Lung (tissue), 12 donors: ENCODE data around the gene KMT2D. TPM values are rescaled to one million over a fixed set of nuclear protein-coding genes. Genes with fewer than 3 reads are reported as not detected.
A peak's percentile ranks its signal among the peaks of the same experiment; 100 is the strongest.

Experiments used
- ATAC-seq: fragments of 200-7000 bp; cut with Tn5 transposase; one replicate; pipeline ENCODE4 v1.9.1; 2020; ENCODE audit warnings: moderate number of reproducible peaks; ENCODE audit not compliant: insufficient read depth, low FRiP score
- DNase-seq, 3 donors: peaks; one replicate each; pipeline ENCODE4 v3.0.0-alpha.2; 2013 to 2017
- H3K27ac ChIP-seq, 2 donors: one replicate each; pipeline ENCODE4 v1.5.1; 2013; ENCODE audit warnings: mild to moderate bottlenecking in 2 of 2, moderate library complexity in 2 of 2, control low read depth in 1 of 2, inconsistent platforms in 1 of 2, low read depth in 1 of 2, low read length in 1 of 2
- H3K27me3 ChIP-seq, 3 donors: one replicate each; pipeline ENCODE4 v1.5.1; 2013; ENCODE audit warnings: low read length in 2 of 3; ENCODE audit not compliant: control insufficient read depth in 3 of 3, insufficient read depth in 3 of 3
- H3K36me3 ChIP-seq, 4 donors: one replicate each; pipeline ENCODE4 v1.5.1; 2013; ENCODE audit warnings: low read length in 4 of 4, mild to moderate bottlenecking in 1 of 4, moderate library complexity in 1 of 4; ENCODE audit not compliant: control insufficient read depth in 4 of 4, insufficient read depth in 4 of 4
- H3K4me1 ChIP-seq, 5 donors: one replicate each; pipeline ENCODE4 v1.5.1; 2013; ENCODE audit warnings: low read length in 5 of 5, mild to moderate bottlenecking in 2 of 5, moderate library complexity in 1 of 5; ENCODE audit not compliant: control insufficient read depth in 5 of 5, insufficient read depth in 5 of 5
- H3K4me3 ChIP-seq: one replicate; pipeline ENCODE4 v1.5.1; 2013; ENCODE audit warnings: mild to moderate bottlenecking, control low read depth, moderate library complexity
- H3K9ac ChIP-seq, 2 donors: one replicate each; pipeline ENCODE4 v1.5.1; 2013; ENCODE audit warnings: low read length in 2 of 2, control low read depth in 1 of 2; ENCODE audit not compliant: insufficient read depth in 1 of 2
- H3K9me3 ChIP-seq, 4 donors: one replicate each; pipeline ENCODE4 v1.5.1; 2013; ENCODE audit warnings: low read length in 3 of 4, mild to moderate bottlenecking in 1 of 4, moderate library complexity in 1 of 4; ENCODE audit not compliant: control insufficient read depth in 4 of 4, insufficient read depth in 3 of 4
- WGBS, 2 donors: extraction: QIAGEN DNeasy Blood & Tissue Kit; methylation state at CpG; one replicate each; pipeline ENCODE4 v1.1.7; 2013; 5-methylcytosine and 5-hydroxymethylcytosine counted together
- polyA plus RNA-seq, 2 donors: library from polyadenylated mRNA; stranded (reverse); fragments of 200-250 nt; gene quantifications; one replicate each; pipeline ENCODE4 v1.2.1, GENCODE V29; 2013
- total RNA-seq, 2 donors: library from RNA; depleted of rRNA in 1 of 2; stranded (reverse); fragments of >200 nt in 1 of 2; gene quantifications; one replicate each; pipeline ENCODE4 v1.2.1, GENCODE V29; 2014 to 2021
- TF ChIP-seq, protein P1 (sequence below): IDR thresholded peaks from 2 replicates; pipeline ENCODE4 v1.5.1; 2012; ENCODE audit warnings: mild to moderate bottlenecking; ENCODE audit errors: control extremely low read depth, extremely low read depth
- donor health status: control.
- donor health status: control.
- donor health status: Bipolar disorder and iron deficiency.
- donor health status: healthy.
- donor health status: DM: yes; HTN: yes; CAD: no.

The KMT2D gene
- total and polyA plus RNA-seq, 4 donors: 27.6 to 115 (median 49.2) TPM

DNA sequence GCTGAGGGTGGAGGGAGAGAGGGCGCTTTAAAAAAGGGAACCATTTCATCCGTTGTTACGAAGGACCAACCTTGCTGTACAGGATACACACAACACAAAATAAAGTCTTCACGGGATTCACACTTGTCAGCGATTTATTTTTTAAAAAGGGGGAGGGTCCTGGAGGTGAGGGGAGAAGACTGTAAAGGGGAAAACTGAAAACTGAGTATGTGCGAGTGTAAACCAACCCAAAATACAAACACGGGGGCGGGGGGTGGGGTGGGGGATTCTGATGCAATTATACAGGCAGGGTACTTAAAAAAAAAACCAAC is 41.5 kb downstream of the KMT2D start:
- ATAC-seq (peak; percentile 14), DNase-seq (no peak)
- Histone ChIP-seq H3K9ac (peak overlapping the region; percentile 89 to 98), H3K27me3 (no peaks in the 10 kb centered on the region), H3K9me3 (no peaks in the 10 kb centered on the region), H3K27ac (peak overlapping the region; percentile 88 to 91), H3K4me1 (peaks cover 0 to 14% (median 4%) of the 10 kb centered on the region in 5 donors), H3K4me3 (peak overlapping the region; percentile 35), H3K36me3 (peaks cover 12 to 27% (median 21%) of the 10 kb centered on the region in 4 donors)
- 1 to 5% methylated on average over 8 of the region's 8 CpGs for WGBS, 2 donors
- TF ChIP-seq, protein P1, sequence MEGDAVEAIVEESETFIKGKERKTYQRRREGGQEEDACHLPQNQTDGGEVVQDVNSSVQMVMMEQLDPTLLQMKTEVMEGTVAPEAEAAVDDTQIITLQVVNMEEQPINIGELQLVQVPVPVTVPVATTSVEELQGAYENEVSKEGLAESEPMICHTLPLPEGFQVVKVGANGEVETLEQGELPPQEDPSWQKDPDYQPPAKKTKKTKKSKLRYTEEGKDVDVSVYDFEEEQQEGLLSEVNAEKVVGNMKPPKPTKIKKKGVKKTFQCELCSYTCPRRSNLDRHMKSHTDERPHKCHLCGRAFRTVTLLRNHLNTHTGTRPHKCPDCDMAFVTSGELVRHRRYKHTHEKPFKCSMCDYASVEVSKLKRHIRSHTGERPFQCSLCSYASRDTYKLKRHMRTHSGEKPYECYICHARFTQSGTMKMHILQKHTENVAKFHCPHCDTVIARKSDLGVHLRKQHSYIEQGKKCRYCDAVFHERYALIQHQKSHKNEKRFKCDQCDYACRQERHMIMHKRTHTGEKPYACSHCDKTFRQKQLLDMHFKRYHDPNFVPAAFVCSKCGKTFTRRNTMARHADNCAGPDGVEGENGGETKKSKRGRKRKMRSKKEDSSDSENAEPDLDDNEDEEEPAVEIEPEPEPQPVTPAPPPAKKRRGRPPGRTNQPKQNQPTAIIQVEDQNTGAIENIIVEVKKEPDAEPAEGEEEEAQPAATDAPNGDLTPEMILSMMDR: no peak

DNA sequence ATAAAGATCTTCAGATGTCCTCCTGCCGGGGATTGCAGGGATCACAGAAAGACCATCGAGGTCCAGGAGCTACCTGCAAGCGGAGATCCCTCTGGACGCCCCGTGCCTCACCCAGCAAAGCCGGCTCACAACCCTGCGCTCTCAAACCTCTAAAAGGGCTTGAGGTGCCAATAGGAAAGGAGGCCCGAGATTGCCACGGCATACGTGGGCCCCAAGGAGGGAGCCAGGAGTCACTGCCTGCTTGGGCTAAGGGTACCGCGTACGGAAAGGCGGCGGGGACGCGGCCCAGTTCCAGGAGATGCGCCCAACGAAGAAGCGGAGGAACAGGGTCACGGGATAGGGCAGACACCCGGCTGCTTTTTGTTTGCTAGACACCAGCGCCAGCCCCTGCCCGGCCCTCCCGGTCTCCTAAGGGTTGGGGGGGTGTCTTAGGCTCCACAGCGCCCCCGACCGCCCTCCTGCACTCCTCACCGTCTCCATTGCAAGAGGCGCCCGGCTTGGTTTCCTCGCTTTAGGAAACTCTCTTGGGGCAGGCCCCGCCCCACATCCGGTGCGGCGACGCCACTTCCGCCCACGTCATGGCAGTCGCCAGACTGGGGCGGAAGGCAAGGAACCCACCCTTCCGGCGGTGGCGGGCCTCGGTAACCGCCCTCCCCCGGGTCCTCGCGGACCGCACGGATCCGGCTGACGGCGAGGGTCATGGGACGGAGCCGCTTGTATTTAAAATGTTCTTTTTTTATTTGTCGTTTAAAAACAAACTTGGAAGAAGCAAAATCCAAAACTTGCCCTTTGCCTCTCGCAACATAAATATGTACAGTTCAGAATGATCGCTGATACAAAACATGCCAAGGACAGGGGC is 42.1 kb downstream of the KMT2D start, which contains the start of gene PRKAG1:
PRKAG1 (minus strand) TSS at position 516 of the 859 bp plus-strand sequence; CDS start at position 480, 36 bp downstream.
- 0% methylated on average over 56 to 59 of the region's 59 CpGs for WGBS, 2 donors
- peak within 1 kb of the TSS; percentile 97 to 98 for H3K9ac ChIP-seq

DNA sequence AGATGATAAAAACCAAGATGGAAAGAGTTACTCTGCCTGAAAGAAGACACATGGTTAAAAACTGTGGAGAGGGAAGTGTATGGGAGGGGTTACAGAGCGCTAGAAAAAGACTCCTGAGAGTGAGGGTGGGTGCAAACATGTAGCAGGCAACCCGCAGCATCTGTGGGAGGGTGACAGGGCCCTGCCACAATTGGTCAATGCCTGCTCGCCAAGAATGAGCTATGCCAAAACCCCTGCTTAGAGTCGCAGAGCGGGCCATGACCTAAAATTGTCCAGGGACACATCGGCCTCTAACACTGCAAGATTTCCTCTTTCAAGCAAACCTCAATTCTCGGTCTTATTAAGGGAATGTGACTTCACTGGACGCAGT is 42.7 kb downstream of the KMT2D start:
- no peaks in the 10 kb centered on the region for H3K27me3 ChIP-seq
- H3K4me3 ChIP-seq: peak overlapping the region; percentile 64
- peak overlapping the region; percentile 88 to 97 for H3K9ac ChIP-seq
- H3K4me1 ChIP-seq: peaks cover 0 to 14% (median 4%) of the 10 kb centered on the region in 5 donors
- TF ChIP-seq, protein P1: no peak
- peak overlapping the region; percentile 91 to 94 for H3K27ac ChIP-seq
- DNase-seq: peak in 2 of 3 donors; percentile 55 to 59
- no peak for ATAC-seq
- H3K36me3 ChIP-seq: peaks cover 14 to 20% (median 19%) of the 10 kb centered on the region in 4 donors
- 0 to 1% methylated on average over 8 of the region's 8 CpGs for WGBS, 2 donors
- no peaks in the 10 kb centered on the region for H3K9me3 ChIP-seq

More for the DNA sequence above, 42.1 kb downstream of the KMT2D start, which contains the start of gene PRKAG1:
- TF ChIP-seq, protein P1: peak; percentile 18
- Histone ChIP-seq H3K4me3 (peak within 1 kb of the TSS; percentile 64), H3K27me3 (no peaks in the 10 kb centered on the region), H3K27ac (peak within 1 kb of the TSS; percentile 91 to 94), H3K9me3 (no peaks in the 10 kb centered on the region), H3K36me3 (peaks cover 12 to 24% (median 19%) of the 10 kb centered on the region in 4 donors), H3K4me1 (peaks cover 0 to 14% (median 4%) of the 10 kb centered on the region in 5 donors)
- peak; percentile 98 to 99 (median 98) for DNase-seq
- ATAC-seq: peak; percentile 95
